ENCODE data around the gene RYR3. TPM values are rescaled to one million over a fixed set of nuclear protein-coding genes. Genes with fewer than 3 reads are reported as not detected.

Gene RYR3
- total RNA-seq, 1 donor from 2014 or later: 2.2 TPM

- no peak for DNase-seq (ENCODE audit: extremely low spot score, unreplicated experiment)
- Mint-ChIP-seq H3K4me1 (ENCODE audit: unreplicated experiment) (no peaks in the 10 kb centered on the region), H3K4me3 (no peak overlapping the region), H3K27me3 (no peaks in the 10 kb centered on the region), H3K36me3 (peaks cover 8% of the 10 kb centered on the region), H3K27ac (no peak overlapping the region), H3K9me3 (no peaks in the 10 kb centered on the region)
- TF ChIP-seq, protein P1, sequence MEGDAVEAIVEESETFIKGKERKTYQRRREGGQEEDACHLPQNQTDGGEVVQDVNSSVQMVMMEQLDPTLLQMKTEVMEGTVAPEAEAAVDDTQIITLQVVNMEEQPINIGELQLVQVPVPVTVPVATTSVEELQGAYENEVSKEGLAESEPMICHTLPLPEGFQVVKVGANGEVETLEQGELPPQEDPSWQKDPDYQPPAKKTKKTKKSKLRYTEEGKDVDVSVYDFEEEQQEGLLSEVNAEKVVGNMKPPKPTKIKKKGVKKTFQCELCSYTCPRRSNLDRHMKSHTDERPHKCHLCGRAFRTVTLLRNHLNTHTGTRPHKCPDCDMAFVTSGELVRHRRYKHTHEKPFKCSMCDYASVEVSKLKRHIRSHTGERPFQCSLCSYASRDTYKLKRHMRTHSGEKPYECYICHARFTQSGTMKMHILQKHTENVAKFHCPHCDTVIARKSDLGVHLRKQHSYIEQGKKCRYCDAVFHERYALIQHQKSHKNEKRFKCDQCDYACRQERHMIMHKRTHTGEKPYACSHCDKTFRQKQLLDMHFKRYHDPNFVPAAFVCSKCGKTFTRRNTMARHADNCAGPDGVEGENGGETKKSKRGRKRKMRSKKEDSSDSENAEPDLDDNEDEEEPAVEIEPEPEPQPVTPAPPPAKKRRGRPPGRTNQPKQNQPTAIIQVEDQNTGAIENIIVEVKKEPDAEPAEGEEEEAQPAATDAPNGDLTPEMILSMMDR (conservative IDR thresholded peaks at IDR 0.05): no peak
These were observed 548.1 kb downstream of the RYR3 start for GRCh38 chr15:33858836-33859235.

DNA sequence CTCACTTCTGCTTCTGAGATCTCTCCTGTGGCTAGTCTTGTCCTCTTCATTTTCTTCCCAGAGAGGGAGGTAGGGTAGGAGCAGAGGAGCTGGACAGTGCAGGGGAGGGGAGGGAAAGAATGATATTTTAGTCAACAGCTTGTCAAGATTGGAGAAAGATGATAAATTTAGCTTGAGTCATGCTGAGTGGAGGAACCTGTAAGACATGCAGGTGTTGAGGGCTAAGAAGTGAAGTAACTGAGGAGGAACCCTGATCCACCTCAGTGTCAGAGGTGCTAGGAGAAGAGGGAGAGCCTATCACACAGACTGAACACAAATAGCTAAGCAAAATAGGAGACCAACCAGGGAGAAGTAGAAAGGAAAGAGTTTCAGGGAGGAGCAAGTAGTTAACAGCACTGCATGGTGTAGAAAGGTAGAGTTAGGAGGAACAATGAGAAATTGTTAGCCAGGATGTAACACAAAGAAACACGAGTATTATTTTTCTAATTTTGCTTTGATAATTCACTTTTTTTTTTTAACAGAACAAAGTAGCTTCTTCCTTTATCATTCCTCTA is 549.3 kb downstream of the RYR3 start:
- Mint-ChIP-seq H3K4me1 (ENCODE audit: unreplicated experiment) (no peaks in the 10 kb centered on the region), H3K36me3 (peaks cover 8% of the 10 kb centered on the region), H3K4me3 (peak overlapping the region; percentile 37), H3K27me3 (no peaks in the 10 kb centered on the region), H3K27ac (peak overlapping the region; percentile 77), H3K9me3 (no peaks in the 10 kb centered on the region)
- TF ChIP-seq, protein P1 (conservative IDR thresholded peaks at IDR 0.05): no peak
- DNase-seq (ENCODE audit: extremely low spot score, unreplicated experiment): no peak

DNA sequence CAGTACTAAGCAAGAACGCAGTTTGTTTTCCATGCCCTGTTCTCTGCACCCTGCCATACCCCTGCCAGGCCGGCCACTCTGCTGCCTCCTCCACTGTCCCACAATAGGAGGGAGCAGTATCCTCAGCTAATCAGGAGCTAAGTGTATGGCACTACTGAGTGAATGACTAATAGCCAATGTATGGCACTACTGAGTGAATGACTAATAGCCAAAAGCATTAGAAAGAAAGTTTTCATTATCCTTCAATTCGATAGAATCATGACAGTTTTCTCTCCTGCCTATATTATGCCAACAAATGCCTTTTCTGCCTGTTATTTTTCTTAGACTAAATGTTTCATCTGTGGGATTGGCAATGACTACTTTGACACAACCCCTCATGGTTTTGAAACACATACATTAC is 550.0 kb downstream of the RYR3 start:
- Mint-ChIP-seq H3K27ac (peak overlapping the region; percentile 77), H3K9me3 (no peaks in the 10 kb centered on the region), H3K4me3 (no peak overlapping the region), H3K4me1 (ENCODE audit: unreplicated experiment) (no peaks in the 10 kb centered on the region), H3K27me3 (no peaks in the 10 kb centered on the region), H3K36me3 (peaks cover 8% of the 10 kb centered on the region)
- TF ChIP-seq, protein P1 (conservative IDR thresholded peaks at IDR 0.05): no peak
- no peak for DNase-seq (ENCODE audit: extremely low spot score, unreplicated experiment)

DNA sequence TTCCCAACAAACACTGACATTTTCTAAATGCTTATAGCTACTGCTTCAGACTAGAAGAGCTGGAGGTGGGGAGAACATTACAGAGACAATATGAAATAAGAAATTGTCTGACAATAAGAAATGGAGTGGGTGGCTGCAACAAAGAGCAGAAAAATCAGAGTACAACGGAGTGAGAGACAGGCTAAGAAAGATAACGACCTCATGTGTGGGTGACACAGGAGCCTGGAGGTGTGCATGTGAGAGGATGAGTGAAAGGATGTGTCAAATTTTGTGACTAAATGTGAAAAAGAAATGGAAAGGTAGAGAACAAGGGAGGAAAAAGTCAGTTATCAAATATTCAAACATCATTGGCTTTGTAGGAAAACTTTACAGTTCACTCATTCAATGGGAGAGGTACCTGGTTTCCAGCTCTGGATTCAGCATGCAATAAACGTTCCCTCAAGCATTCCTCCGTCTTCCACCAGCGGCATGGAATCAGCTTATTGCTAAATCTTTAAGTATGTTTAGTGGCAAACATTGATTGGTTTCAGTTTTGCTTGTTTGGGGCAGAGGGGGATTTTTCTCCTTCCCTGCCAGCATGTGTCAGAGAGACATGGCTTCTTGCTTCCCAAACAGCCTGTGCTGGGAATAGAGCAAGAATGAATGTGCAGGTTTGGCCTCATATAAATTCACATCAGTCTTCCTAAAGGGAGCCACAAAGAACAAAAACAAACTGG is 553.8 kb downstream of the RYR3 start:
- no peak overlapping the region for H3K27ac Mint-ChIP-seq
- H3K36me3 Mint-ChIP-seq: peaks cover 5% of the 10 kb centered on the region
- peaks cover 8% of the 10 kb centered on the region for H3K4me1 Mint-ChIP-seq (ENCODE audit: unreplicated experiment)
- no peaks in the 10 kb centered on the region for H3K27me3 Mint-ChIP-seq
- no peak for DNase-seq (ENCODE audit: extremely low spot score, unreplicated experiment)
- H3K9me3 Mint-ChIP-seq: no peaks in the 10 kb centered on the region
- TF ChIP-seq, protein P1 (conservative IDR thresholded peaks at IDR 0.05): no peak
- H3K4me3 Mint-ChIP-seq: no peak overlapping the region

DNA sequence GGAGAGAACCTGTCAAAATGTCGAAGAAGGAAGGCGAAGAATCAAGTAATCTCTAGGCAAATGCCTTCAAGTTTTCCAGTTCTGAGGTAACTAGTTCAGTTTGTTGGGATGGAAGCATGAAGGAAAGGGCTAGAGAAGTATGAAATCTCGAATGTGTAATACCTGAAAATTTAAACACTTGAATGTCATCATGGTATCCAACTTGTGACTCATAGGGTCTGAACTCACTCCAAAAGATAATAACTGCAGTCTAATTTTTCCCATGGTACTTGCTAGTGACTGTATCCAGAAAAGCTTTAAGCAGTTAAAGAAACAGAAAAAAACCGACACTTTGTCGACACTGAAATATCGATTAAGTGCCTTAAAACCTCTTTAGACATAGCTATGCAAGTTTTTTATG is 554.6 kb downstream of the RYR3 start:
- DNase-seq (ENCODE audit: extremely low spot score, unreplicated experiment): no peak
- Mint-ChIP-seq H3K27ac (no peak overlapping the region), H3K4me3 (no peak overlapping the region), H3K36me3 (no peaks in the 10 kb centered on the region), H3K27me3 (no peaks in the 10 kb centered on the region), H3K4me1 (ENCODE audit: unreplicated experiment) (peaks cover 8% of the 10 kb centered on the region), H3K9me3 (no peaks in the 10 kb centered on the region)
- TF ChIP-seq, protein P1 (conservative IDR thresholded peaks at IDR 0.05): no peak

Measured in type B pancreatic cell (in vitro differentiated cells).